ENCODE results near the gene ARFRP1. TPM values are rescaled to one million over a fixed set of nuclear protein-coding genes. Genes with fewer than 3 reads are reported as not detected.

The ARFRP1 gene
- total RNA-seq, 2 donors from 2014 or later: 35.3 to 76.9 TPM

- Histone ChIP-seq H3K9ac (ENCODE audit: low read depth in 2 of 2, low read length in 2 of 2) (no peak overlapping the region), H3K9me3 (no peaks in the 10 kb centered on the region), H3K4me3 (no peak overlapping the region), H3K27me3 (no peaks in the 10 kb centered on the region), H3K36me3 (no peaks in the 10 kb centered on the region), H3K4me1 (no peaks in the 10 kb centered on the region), H3K27ac (no peak overlapping the region)
- no peak for DNase-seq
- TF ChIP-seq CTCF (IDR thresholded peaks at IDR 0.05): no peak
- intact Hi-C loops (cut with DNase I): no loop called here
Observed at GRCh38 chr20:63752411-63753101, 44.8 kb upstream of the ARFRP1 start.

GRCh38 chr20:63751471-63752271 lies 43.9 kb upstream of the ARFRP1 start:
- no peaks in the 10 kb centered on the region for H3K36me3 ChIP-seq
- H3K4me3 ChIP-seq: no peak overlapping the region
- no peaks in the 10 kb centered on the region for H3K4me1 ChIP-seq
- no peak for DNase-seq
- no peaks in the 10 kb centered on the region for H3K9me3 ChIP-seq
- no peak overlapping the region for H3K27ac ChIP-seq
- intact Hi-C loops (cut with DNase I): no loop called here
- H3K27me3 ChIP-seq: no peaks in the 10 kb centered on the region
- H3K9ac ChIP-seq (ENCODE audit: low read depth in 2 of 2, low read length in 2 of 2): no peak overlapping the region
- no peak for TF ChIP-seq CTCF (IDR thresholded peaks at IDR 0.05)

- no peaks in the 10 kb centered on the region for H3K9me3 ChIP-seq
- no peak for TF ChIP-seq CTCF (IDR thresholded peaks at IDR 0.05)
- H3K4me3 ChIP-seq: no peak overlapping the region
- no peak overlapping the region for H3K9ac ChIP-seq (ENCODE audit: low read depth in 2 of 2, low read length in 2 of 2)
- H3K36me3 ChIP-seq: no peaks in the 10 kb centered on the region
- intact Hi-C loops (cut with DNase I): no loop called here
- no peak overlapping the region for H3K27ac ChIP-seq
- DNase-seq: no peak
- no peaks in the 10 kb centered on the region for H3K4me1 ChIP-seq
- no peaks in the 10 kb centered on the region for H3K27me3 ChIP-seq
Observed at GRCh38 chr20:63750807-63751470, 43.2 kb upstream of the ARFRP1 start.

GRCh38 chr20:63749597-63750508 lies 42.1 kb upstream of the ARFRP1 start:
- no peaks in the 10 kb centered on the region for H3K36me3 ChIP-seq
- no peak overlapping the region for H3K9ac ChIP-seq (ENCODE audit: low read depth in 2 of 2, low read length in 2 of 2)
- intact Hi-C loops (cut with DNase I): no loop called here
- H3K9me3 ChIP-seq: no peaks in the 10 kb centered on the region
- no peak overlapping the region for H3K4me3 ChIP-seq
- no peak for DNase-seq
- H3K27me3 ChIP-seq: no peaks in the 10 kb centered on the region
- TF ChIP-seq CTCF (IDR thresholded peaks at IDR 0.05): no peak
- no peak overlapping the region for H3K27ac ChIP-seq
- no peaks in the 10 kb centered on the region for H3K4me1 ChIP-seq

- no peak overlapping the region for H3K9ac ChIP-seq (ENCODE audit: low read depth in 2 of 2, low read length in 2 of 2)
- DNase-seq: no peak
- H3K4me1 ChIP-seq: no peaks in the 10 kb centered on the region
- no peaks in the 10 kb centered on the region for H3K36me3 ChIP-seq
- H3K27me3 ChIP-seq: no peaks in the 10 kb centered on the region
- H3K4me3 ChIP-seq: no peak overlapping the region
- TF ChIP-seq CTCF (IDR thresholded peaks at IDR 0.05): no peak
- intact Hi-C loops (cut with DNase I): no loop called here
- H3K9me3 ChIP-seq: no peaks in the 10 kb centered on the region
- H3K27ac ChIP-seq: no peak overlapping the region
Observed at GRCh38 chr20:63748934-63749270, 41.1 kb upstream of the ARFRP1 start.
